Breast epithelium (tissue), 3 donors: ENCODE results near the gene AJUBA.

Source experiments
- CTCF ChIP-seq, 3 donors: fragments of 450-650 bp; IDR thresholded peaks; one replicate each; pipeline ENCODE4 v1.5.1; 2016 to 2017; ENCODE audit warnings: antibody characterized with exemption in 3 of 3, mild to moderate bottlenecking in 3 of 3, moderate library complexity in 3 of 3
- POLR2AphosphoS5 ChIP-seq, 3 donors: sonication (generic); formaldehyde crosslinking; IDR thresholded peaks; one replicate each; pipeline ENCODE4 v1.6.1; 2017; ENCODE audit warnings: antibody characterized with exemption in 3 of 3

- no peak for TF ChIP-seq POLR2AphosphoS5 (IDR thresholded peaks at IDR 0.05)
- TF ChIP-seq CTCF (IDR thresholded peaks at IDR 0.05): no peak
Measured at GRCh38 chr14:22922294-22922693, 60.1 kb downstream of the AJUBA start.
